ENCODE results near the gene MTA1. TPM values are rescaled to one million over a fixed set of nuclear protein-coding genes. Genes with fewer than 3 reads are reported as not detected.

The MTA1 gene
- total and polyA plus RNA-seq, 4 donors: 3.7 to 28.1 (median 21.0) TPM

GRCh38 chr14:105410642-105411016 lies 9.0 kb upstream of the MTA1 start:
- no peak overlapping the region for H3K9ac ChIP-seq (ENCODE audit: low read depth in 1 of 2, low read length in 2 of 2)
- no peak overlapping the region for H3K27ac ChIP-seq (ENCODE audit: low read depth in 1 of 2, low read length in 2 of 2)
- no peak for TF ChIP-seq FOXA1 (IDR thresholded peaks at IDR 0.05)
- no peak for TF ChIP-seq RAD21 (IDR thresholded peaks at IDR 0.05)
- no peak for TF ChIP-seq ATF3 (IDR thresholded peaks at IDR 0.05)
- no peak for TF ChIP-seq HNF4A (conservative IDR thresholded peaks at IDR 0.05)
- TF ChIP-seq TAF1 (conservative IDR thresholded peaks at IDR 0.05): no peak
- no peak for TF ChIP-seq MAX (IDR thresholded peaks at IDR 0.05)
- TF ChIP-seq NR2F2 (IDR thresholded peaks at IDR 0.05): no peak
- TF ChIP-seq YY1 (IDR thresholded peaks at IDR 0.05): no peak
- no peak for TF ChIP-seq REST (IDR thresholded peaks at IDR 0.05)
- no peak for TF ChIP-seq EGR1 (IDR thresholded peaks at IDR 0.05; ENCODE audit: low read depth in 2 of 2)
- TF ChIP-seq CTCF (IDR thresholded peaks at IDR 0.05; ENCODE audit: low read depth, low read length, missing input control): no peak
- TF ChIP-seq GABPA (IDR thresholded peaks at IDR 0.05 in 1 of 2, conservative IDR thresholded peaks at IDR 0.05 in 1 of 2): no peak
- TF ChIP-seq RXRA (IDR thresholded peaks at IDR 0.05): no peak
- no peak for TF ChIP-seq ZBTB33 (IDR thresholded peaks at IDR 0.05)

More at GRCh38 chr14:105410642-105411016, 9.0 kb upstream of the MTA1 start:
- Histone ChIP-seq H3K9me3 (ENCODE audit: control insufficient read depth in 4 of 4, low read length in 3 of 4) (no peaks in the 10 kb centered on the region), H3K4me3 (ENCODE audit: low read depth in 1 of 3, low read length in 3 of 3) (no peak overlapping the region), H3K27me3 (ENCODE audit: control insufficient read depth in 4 of 4, insufficient read depth in 4 of 4, low read length in 3 of 4) (no peaks in the 10 kb centered on the region), H3K36me3 (ENCODE audit: control insufficient read depth in 4 of 4, insufficient read depth in 3 of 4, low read depth in 1 of 4, low read length in 3 of 4) (no peaks in the 10 kb centered on the region), H3K4me1 (ENCODE audit: control insufficient read depth in 4 of 4, insufficient read depth in 4 of 4, low read length in 3 of 4) (peaks cover 2 to 19% (median 11%) of the 10 kb centered on the region in 4 donors)
- DNase-seq (ENCODE audit: low spot score): no peak
- WGBS: 49% methylated on average over 5 of the region's 5 CpGs
